GM21737 (cell line): ENCODE measurements around the gene S100A5.
"Not testable (repeated sequence)": the region's sequence is repeated elsewhere in the genome, so short reads cannot be mapped to it uniquely, and the experiment has no call there.

Experiments
- ATAC-seq: cut with Tn5 transposase; IDR thresholded peaks from one replicate; pipeline ENCODE4 v1.9.1; 2021; ENCODE audit warnings: mild to moderate bottlenecking, moderate library complexity; ENCODE audit not compliant: unreplicated experiment

S100A5 gene, protein sequence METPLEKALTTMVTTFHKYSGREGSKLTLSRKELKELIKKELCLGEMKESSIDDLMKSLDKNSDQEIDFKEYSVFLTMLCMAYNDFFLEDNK

DNA sequence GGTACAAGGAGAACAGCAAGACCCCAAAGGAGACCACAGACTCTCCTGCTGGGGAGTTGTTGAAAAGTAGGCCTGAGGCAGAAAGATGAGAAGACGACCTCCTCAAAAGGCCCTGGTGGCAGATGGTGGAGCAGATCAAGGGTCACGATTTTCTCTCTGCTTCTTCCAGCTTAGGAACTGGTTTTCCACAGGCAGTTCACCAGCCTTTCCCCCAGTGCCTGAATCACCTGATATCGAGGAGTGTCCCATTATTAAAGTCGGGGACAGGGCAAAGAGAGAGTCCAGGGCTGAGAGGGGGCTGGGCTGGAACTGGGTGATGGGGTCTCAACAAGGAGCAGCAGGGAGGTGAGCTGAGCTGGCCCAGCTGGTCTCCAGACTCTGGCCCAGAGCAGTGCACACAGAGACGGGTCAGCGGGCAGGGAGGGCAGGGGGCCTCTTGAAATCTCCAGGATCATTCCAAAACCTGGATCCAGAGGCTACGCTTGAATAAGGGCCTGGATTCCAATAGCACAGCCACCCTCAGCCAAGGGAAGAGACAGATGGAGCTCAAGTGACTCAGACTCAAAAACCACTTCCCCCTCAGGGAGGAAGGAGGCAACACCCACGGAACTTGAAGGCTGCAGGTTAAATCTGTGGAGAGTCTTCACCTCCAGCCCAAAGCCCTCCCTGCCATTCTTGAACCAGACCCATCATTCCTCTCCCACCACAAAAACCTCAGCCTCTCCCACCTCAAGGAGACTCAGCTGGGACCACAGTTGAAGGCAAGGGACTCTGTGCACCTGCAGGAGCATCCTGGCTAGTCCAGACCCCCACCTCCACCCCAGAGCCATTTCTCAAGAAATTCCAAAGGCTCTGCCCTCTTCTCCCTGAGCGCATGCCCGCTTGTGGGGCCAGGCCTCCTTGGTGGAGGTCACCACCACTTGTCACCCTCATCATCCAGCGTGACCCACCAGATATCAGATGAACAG, at the start of gene S100A5:
TSS of gene S100A5 (minus strand) at position 541 of the 968 bp plus-strand sequence. CDS start 743 bp downstream, outside the sequence.
- no peak for ATAC-seq

DNA sequence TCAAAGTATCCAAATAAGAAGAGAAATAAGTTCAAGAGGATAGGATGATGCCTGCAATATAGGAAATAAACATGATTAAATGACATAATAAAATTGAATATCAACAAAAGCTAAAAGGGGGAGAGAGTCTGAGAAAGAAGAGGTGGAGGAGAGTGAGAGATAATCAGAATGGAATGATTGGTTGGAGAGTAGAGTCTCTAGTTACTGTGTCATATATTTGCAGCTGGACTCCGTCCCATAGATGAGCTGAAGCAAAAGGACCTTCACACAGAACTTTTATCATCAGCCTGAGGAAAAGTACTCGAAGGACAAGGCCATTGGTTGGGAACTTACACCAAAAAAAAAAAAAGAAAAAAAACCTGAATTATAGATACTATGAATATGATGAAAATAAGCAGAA, 47.7 kb upstream of the S100A5 start:
- no peak for ATAC-seq

DNA sequence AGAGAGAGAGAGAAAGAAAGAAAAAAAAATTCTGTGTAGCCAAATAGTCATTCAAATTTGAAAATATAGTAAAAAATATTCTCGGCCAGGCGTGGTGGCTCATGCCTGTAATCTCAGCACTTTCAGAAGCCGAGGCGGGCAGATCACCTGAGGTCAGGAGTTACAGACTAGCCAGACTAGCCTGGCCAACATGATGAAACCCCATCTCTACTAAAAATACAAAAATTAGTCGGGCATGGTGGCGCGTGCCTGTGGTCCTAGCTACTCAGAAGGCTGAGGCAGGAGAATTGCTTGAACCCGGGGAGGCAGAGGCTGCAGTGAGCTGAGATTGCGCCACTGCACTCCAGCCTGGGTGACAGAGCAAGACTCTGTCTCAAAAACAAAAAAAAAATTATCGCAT, 47.3 kb upstream of the S100A5 start:
- ATAC-seq, result not testable (repeated sequence)

DNA sequence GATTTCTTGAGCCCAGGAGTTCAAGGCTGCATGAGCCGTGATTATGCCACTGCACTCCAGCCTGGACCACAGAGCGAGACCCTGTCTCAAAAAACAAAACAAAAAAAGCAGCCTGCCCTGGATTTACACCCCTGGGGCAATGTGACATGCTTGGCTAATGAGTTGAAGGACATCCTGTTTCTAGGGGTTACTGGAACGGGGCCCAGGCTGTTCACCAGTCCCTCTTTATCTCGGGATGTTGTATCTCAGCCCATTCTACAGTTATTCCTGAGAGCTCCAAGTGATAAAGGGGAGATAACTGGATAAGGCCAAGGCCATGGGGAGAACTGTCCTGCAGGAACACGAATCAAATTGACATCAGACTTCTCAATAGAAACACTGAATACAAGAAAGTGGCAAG, 46.6 kb upstream of the S100A5 start:
- no peak for ATAC-seq

DNA sequence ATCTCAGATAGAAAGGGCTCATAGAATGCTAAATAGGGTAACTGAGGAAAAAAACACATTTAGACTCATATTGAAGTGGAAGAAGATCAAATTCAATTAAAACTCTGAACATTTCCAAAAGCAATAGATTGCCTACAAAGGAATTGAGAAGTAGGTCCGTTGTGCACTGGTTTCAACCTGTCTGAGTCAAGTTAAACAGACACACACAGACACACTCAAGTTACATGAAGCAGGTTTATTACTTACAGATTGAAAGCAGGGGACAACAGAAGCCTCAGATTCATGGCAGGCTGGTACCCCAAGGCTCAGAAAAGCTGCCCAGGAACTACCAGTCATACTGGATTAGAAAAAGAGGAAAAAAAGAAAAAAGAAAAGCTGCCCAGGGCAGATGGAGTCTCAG, 45.6 kb upstream of the S100A5 start:
- no peak for ATAC-seq

DNA sequence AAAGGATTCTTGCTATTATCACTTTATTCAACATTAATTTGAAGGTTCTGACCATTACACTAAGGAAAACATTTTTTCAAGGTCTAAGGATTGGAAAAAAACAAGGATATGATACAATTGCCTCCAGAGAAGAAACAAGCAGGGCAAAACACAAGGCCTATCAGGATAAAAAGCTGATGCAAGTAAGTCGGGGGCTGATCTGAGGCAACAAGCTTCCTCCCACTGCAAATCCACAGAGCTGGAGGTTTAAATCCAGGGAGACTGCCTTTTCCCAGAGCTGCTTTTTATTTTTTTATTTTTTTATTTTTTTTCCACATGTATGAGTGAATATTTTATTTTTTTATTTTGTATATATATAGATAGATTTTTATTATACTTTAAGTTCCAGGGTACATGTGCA, 44.3 kb upstream of the S100A5 start:
- no peak for ATAC-seq

DNA sequence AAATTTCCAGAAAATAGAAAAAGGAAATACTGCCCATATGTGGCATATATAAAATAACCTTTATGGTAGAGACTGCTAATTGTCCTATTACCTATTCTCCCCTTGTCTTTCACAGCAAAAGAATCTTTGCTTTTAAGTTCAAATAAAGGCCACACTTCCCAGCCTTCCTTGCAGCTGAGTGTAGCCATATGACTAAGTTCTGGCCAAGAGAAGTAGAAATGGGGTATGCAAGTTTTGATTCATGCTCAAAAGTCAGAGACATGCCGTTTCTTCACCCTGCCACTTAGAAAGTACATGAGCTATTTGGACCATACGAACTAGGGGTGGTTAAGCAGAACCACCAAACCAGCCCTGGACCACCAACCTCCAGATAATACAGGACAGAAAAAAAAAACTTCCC, 43.2 kb upstream of the S100A5 start:
- no peak for ATAC-seq

DNA sequence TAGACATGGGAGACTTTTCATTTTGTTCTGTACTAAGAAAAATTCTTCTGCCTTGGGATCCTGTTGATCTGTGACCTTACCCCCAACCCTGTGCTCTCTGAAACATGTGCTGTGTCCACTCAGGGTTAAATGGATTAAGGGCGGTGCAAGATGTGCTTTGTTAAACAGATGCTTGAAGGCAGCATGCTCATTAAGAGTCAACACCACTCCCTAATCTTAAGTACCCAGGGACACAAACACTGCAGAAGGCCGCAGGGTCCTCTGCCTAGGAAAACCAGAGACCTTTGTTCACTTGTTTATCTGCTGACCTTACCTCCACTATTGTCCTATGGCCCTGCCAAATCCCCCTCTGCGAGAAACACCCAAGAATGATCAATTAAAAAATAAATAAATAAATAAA, 42.8 kb upstream of the S100A5 start:
- not testable (repeated sequence) for ATAC-seq

DNA sequence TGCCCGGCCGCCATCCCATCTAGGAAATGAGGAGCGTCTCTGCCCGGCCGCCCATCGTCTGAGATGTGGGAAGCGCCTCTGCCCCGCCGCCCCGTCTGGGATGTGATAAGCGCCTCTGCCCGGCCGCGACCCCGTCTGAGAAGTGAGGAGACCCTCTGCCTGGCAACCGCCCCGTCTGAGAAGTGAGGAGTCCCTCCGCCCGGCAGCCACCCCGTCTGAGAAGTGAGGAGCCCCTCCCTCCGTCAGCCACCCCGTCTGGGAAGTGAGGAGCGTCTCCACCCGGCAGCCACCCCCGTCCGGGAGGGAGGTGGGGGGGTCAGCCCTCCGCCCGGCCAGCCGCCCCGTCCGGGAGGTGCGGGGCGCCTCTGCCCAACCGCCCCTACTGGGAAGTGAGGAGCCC, 42.1 kb upstream of the S100A5 start:
- ATAC-seq, result not testable (repeated sequence)

DNA sequence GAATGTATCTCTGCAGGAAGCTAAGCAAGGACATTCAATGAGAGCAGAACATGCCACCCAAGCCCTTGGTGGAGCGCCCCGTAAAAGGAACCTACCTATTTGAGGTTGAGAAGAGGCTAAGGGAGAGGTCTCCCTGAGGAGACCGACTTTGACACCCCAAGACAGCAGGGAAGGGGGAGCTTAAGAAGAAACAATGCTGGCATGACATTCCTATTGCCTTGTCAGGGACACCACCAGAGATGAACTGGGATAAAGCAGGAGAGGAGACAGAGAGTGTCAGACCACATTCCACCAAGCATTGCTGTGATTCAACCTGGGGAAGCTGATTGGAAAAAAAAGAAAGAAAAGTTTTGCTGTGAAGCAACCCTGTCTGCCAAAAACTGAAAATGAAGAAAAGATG, 38.2 kb upstream of the S100A5 start:
- ATAC-seq, result no peak

DNA sequence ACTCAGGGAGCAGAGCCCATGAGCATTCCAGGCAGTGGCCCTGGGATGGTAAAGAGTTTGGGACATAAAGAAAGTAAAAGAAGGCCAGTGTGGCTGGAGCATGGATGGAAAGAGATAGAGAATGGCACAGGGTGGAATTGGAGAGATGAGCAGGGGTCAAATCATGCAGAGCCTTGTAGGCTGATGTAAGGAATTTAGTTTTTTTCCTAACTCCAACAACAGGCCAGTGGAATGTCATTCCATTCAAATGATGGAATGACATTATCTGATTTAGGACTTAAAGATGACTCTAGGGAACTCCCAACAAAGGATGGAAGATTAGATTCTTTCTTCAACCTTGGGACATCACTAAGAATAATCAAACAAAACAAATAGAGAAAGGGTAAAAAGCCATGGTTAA, 37.8 kb upstream of the S100A5 start:
- no peak for ATAC-seq

DNA sequence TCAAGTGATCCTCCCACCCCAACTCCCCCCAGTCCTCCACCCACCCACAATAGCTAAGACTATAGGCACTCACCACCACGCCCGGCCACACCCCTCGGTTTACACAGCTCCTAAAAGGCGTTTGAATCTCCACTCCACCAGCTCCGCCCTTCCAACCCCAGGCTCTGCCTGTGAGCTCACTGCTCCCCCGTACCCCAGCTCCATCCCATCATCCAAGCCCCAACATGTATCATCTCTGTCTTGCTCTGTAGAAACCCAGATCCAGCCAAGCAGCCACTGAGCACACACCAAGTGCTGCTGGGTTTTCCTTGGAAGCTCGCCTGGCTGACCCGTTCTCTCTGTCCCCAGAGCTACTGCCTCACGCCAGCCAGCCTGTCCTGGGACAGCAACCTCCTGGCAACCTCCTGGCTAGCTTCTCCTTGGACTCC, 36.9 kb upstream of the S100A5 start:
- ATAC-seq, result no peak

DNA sequence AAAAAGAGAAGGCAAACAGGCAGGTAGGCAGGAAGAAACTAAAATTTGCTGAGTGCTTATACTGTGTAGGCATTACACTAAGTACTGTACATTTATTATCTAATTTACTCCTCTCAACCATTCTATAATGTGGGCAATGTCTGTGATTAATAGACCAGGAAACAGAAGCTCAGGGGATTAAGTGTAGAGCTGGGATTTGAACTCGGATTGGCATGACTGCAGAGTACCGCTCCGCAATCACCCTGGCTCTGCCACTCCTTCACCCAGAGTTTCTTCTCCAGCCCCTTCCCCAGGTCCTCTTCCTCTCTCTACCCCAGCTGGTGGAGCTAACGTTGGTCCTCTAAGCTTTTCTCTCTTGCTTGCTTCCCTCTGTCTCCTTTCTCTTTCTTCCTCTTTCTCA, 36.4 kb upstream of the S100A5 start:
- ATAC-seq, result no peak

DNA sequence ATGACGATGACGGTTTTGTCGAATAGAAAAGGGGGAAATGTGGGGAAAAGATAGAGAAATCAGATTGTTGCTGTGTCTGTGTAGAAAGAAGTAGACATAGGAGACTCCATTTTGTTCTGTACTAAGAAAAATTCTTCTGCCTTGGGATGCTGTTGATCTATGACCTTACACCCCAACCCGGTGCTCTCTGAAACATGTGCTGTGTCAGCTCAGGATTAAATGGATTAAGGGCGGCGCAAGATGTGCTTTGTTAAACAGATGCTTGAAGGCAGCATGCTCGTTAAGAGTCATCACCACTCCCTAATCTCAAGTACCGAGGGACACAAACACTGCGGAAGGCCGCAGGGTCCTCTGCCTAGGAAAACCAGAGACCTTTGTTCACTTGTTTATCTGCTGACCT, 34.8 kb upstream of the S100A5 start:
- not testable (repeated sequence) for ATAC-seq

DNA sequence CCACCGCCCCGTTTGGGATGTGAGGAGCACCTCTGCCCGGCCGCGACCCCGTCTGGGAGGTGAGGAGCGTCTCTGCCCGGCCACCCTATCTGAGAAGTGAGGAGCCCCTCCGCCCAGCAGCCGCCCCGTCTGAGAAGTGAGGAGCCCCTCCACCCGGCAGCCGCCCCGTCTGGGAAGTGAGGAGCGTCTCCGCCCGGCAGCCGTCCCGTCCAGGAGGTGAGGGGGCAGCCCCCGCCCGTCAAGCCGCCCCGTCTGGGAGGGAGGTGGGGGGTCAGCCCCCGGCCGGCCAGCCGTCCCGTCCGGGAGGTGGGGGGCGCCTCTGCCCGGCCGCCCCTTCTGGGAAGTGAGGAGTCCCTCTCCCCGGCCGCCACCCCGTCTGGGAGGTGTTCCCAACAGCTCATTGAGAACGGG, 34.4 kb upstream of the S100A5 start:
- not testable (repeated sequence) for ATAC-seq

DNA sequence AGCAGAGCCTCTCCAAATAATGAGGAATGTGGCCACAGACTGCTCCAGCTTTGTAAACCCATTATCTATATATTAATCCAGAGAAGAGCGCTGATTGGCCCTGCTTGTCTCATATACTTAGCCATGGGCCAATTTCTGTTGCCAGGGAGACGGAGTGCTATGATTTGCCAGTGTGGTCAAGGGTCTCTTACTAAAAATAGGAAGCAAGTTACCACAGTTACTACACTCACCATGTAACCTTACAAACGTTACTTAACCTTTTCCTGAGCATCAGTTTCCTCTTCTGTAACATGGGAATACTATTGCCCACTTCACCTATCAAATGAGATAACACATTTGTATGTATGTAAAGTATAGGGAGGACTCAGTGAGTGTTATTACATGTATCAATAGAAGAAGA, 32.6 kb upstream of the S100A5 start:
- no peak for ATAC-seq

DNA sequence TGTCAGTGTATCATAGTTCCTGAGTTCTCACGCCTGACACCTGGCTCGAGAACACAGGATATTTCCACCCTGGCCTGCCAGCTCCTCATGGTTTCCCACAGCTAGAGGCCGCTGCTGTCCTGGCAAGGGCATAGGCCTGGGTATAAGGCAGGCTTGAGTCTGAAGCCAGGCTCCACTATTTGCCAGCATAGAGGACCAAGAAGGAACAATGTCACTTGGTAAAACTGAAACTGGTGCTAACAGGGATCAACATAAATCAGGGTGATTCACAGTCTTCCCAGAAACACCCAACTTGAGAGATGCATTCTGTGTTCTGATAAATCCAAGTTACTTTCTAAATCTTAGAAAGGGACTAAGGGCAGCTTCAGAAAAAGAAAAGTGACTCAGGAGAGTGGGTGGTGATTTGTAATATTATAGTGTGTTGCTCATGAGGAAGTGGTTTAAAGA, 31.9 kb upstream of the S100A5 start:
- no peak for ATAC-seq

DNA sequence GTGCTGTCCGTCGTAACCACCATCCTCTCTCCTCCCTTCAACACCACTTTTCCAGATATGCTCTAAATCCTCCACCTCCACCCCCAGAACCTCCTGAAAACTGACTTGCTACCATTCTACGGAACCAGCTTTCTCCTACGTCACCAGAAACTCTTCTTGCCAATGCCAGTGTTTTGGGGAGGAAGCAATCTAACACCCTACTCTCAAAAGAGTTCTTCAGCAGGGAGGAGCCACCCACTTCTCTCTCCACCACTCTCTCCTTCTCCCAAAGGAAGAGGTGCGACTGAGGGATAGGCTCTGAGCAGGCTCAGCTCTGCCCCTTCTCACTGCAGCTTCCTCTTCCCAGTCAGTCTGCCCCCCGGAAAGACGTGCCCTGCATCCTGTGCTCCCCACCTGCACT, 31.0 kb upstream of the S100A5 start:
- no peak for ATAC-seq

DNA sequence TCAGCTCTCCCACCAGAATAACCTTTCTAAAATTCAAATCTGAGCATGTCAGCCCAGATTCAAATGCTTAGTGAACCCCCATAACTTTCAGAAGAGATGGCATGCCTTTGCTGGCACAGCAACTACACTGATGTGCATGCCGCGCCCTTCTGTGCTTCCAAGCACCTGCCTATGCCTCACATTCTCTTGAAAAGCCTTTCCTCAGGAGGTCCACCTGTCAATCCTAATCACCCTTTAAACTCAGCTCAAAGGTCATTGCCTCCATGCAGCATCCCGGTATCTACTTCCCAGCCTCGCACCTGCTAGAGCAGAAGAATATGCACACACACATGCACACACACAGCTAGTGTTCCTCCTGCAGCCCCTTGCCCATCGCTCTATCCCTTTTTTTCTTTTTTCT, 30.1 kb upstream of the S100A5 start:
- no peak for ATAC-seq

DNA sequence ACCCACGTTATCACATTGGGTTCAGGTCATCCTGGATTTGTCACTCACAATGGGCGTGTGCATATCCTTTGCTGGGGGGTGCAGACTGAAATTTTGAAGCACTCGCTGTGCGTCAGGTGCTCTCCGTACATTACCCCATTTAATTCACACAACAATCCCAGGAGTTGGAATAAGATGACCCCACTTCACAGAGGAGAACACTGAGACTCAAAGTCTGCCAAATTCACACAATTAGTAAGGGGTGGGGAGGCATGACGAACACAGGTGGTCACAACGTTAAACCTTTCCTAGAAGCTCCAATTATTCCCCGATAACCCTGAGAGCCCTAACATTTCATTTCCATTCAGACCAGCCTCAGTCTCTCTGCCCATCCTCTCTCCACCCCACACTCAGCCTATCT, 28.7 kb upstream of the S100A5 start:
- no peak for ATAC-seq

DNA sequence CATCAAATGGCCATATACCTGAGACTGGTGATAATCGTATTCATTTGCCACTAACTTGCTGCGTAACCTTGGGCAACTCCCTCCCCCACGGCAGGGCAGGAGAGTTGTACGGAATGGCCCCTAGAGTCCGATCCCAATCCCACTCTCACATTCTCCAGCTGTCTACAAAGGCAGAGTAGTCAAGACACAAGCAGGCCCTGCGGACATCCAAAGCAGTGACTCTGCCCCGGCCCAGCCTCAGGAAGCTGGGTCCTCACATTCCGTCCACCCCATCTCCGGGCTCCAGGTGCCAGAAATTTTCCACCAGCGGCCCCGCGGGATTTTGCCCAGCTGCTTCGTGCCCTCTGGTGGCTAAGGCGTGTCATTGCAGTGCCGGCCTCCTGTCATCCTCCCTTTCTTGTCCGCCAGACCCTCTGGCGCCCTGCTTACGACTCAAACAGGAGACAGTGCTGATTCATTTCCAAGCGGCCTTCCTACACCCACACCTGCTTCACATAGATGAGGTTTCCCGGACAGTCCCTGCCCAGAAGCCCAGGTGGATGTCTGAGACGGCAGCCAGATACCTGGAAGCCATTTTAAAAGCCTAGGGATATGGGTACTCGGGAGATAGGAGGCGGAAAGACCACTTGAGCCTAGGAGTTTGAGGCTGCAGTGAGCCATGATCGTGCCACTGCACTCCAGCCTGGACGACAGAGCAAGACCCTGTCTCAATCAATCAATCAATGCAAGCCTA, 27.8 kb upstream of the S100A5 start:
- ATAC-seq, result no peak
